GM18502 (cell line): ENCODE results near the gene SYNE2.
"Not testable (repeated sequence)": the region's sequence is repeated elsewhere in the genome, so short reads cannot be mapped to it uniquely, and the experiment has no call there.

Experiments
- ATAC-seq: cut with Tn5 transposase; IDR thresholded peaks from one replicate; pipeline ENCODE4 v1.9.1; 2021; ENCODE audit warnings: mild to moderate bottlenecking; ENCODE audit not compliant: unreplicated experiment, poor library complexity

SYNE2 gene

DNA sequence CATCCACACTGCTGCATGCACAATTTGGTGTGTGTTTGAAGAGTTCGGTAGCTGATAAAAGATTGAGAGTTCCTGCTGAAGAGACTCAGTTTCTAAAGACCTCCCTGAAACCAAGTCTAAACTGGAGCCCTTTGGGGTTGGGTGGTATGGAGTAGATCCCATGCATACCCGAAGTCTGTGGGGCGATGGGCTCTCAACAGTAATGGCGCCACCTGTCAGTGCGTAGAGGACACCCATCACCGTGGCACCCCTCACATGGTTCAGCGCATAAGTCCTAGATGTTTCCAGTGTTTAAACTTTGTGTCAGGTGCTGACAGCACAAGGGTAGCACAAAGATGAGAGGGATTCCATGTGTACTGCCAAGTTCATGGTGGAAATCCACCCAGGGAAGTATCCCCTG is 355.5 kb downstream of the SYNE2 start:
- no peak for ATAC-seq

DNA sequence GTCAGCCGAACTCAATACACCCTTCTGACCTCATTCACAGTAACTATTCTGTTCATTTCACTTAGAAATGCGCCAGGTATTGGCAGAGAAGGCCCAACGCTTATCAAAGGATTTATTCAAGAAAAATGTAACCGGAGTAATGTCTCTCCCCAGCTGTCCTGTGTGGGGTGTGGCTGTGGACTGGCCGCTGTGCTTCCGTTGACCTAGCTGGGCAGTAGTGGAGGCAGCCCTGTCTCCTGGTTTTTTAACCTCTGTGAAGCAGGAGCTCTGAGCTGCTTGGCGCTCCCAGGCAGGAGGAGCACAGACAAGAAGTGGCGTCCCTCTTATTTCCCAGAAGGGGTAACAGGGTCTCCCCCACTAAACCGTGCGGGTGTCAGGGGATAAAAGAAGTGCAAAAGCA is 356.2 kb downstream of the SYNE2 start:
- no peak for ATAC-seq

DNA sequence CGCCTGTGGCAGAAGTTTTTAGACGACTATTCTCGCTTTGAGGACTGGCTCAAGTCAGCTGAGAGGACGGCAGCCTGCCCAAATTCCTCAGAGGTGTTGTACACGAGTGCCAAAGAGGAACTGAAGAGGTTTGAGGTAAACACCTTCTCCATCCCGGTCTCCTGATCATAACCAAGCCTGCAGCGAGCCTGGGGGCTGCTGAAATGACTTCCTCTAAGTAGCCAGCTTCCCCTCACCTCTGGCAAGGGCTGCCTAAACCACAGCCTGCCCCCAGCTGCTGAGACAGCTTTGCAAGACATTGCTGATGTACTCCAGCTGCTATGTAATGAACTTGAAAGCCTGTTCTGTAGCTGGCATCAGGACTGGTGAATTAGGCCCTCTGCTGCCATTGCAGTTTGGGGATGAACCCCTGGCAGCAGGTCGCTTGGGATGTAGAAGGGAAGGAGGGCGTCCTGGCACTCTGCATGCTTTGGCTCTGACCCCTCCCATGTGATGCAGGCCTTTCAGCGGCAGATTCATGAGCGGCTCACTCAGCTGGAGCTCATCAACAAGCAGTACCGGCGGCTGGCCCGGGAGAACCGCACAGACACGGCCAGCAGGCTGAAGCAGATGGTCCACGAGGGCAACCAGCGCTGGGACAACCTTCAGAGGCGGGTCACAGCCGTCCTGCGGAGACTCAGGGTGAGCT is 356.8 kb downstream of the SYNE2 start:
- peak; percentile 85 for ATAC-seq

DNA sequence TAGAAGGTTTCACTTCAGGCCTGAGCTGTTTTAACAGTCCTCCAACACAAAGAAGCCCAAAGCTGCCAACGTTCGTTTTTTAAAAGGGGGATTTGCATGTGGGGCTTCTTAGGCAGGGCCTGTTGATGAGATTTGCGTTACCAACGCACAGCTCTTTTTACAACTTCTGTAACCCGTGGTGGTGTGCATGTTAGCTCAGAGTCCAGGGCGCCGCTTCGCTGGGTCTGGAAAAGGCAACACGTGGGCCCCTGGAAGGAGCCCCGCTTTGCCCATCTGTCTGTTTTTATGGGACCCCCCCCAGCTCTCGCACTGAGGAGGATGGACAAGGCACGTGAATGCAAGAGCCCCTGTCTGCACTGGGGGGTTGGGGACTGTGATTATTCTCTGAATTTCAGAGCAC is 357.4 kb downstream of the SYNE2 start:
- ATAC-seq: no peak

DNA sequence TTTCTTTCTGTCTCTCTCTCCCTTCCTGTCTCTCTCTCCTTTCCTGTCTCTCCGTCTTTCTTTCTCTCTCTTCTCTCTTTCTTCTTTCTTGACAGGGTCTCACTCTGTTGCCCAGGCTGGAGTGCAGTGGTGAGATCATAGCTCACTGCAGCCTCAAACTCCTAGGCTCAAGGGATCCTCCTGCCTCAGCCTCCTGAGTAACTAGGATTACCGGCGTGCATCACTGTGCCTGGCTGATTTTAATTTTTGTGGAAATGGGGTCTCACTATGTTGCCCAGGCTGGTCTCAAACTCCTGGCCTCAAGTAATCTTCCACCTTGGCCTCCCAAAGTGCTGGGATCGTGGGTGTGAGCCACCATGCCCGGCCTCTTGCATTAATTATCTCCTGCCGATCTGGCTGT is 358.1 kb downstream of the SYNE2 start:
- not testable (repeated sequence) for ATAC-seq

DNA sequence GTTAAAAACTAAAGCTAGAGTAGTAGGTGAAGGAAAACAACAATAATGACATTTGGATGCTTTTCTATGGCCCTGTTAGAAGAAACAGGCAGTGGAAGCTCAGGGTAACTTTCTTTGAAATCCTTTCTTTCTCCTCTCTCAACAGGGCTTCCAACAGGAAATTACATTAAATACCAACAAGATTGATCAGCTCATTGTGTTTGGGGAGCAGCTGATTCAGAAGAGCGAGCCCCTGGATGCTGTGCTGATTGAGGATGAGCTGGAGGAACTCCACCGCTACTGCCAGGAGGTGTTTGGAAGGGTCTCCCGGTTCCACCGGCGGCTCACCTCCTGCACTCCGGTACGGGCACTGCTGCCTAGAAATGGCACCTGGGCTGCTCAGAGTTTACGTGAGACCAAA is 359.9 kb downstream of the SYNE2 start:
- ATAC-seq: no peak

DNA sequence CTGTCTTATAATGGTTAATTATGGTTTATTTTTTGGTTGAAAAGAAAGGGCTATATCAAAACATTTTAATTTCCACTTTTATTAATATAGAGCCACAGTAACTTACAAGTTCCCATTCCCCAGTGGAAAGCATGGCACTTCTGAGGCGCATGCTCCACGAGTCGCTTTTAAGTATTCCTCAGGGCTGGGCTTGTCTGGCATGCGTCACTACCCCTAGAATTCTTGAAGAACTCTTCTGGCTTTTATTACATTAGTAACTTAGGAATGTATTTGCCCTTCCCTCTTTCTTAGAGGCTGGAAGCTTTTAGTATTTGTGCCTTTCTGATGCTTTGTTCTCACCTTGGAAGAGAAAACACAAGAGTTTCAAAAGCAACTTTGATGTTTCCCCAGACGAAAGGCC is 360.3 kb downstream of the SYNE2 start:
- ATAC-seq: no peak

DNA sequence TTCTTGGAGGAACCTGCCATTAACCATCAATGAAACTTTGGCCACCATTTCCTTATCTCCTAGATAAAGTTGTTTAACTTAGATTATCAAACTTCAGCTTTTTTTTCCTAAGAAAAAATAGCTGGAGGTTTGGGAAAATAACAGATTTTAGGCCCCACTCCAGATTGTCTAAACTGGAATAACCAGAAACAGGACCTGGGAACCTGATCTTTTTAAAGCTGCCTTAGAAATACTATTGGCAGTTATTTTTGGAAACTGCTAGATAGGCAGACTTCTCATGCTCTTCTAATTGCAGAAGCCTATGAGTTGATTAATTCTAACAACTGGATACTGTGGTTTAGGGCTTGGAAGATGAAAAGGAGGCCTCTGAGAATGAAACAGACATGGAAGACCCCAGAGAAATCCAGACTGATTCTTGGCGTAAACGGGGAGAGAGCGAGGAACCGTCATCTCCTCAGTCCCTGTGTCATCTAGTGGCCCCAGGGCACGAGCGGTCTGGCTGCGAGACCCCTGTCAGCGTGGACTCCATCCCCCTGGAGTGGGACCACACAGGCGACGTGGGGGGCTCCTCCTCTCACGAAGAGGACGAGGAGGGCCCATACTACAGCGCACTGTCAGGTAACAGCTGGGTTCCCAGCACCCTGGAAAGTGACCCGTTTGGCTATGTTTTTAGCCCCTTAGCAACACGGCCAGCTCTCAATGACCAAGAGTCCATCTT is 361.2 kb downstream of the SYNE2 start:
- no peak for ATAC-seq

DNA sequence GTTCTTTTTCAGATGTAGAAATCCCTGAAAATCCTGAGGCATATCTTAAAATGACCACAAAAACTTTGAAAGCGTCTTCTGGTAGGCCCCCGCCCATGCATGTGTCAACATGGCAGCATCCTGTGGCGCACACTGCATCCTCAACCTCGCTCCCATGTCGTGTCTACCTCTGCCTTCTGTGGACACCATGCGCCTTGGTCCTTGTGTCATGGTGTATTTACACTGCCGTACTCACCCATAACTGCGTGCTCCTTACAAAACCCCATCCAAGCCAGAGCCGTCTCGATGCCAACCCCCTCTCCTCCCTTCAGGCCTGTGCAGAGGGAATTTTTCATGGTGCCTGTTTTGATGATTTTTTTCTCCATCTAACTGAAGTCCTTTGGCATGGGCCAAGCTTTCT is 362.5 kb downstream of the SYNE2 start:
- ATAC-seq: no peak

DNA sequence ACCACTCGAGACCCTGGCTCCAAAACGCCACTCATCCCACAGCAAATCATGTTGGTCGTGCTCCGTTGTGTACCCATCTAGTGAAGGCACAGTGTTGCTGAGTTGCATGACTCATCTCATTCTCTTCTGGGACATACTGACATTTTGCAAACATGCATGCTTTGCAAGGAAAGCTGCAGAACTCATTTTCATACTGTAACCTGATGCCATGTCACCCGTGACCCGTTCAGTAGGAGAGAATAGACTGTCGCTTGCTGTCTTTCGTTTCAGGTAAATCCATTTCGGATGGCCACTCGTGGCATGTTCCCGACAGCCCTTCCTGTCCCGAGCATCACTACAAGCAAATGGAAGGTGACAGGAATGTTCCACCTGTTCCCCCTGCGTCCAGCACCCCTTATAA is 363.2 kb downstream of the SYNE2 start:
- ATAC-seq: no peak

DNA sequence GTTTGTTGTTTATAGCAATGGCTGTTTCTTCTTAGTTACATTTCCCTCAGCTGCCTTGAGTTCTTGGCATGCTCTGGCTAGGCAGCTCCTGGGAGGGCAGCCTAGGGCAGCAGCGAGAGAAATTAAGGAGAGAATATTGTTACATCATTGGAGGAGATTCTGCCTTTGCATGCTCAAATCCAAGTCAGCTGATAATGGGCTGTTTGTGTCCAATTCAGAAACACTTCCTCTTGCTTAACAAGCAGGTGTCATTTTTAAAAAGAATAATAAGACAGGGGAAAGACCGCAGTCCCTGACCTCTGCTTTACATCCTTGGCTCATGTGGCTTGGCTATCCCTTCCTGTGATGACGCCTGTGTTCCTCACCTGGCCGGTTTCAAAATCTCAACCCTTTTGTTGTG is 364.5 kb downstream of the SYNE2 start:
- ATAC-seq: peak; percentile 45

DNA sequence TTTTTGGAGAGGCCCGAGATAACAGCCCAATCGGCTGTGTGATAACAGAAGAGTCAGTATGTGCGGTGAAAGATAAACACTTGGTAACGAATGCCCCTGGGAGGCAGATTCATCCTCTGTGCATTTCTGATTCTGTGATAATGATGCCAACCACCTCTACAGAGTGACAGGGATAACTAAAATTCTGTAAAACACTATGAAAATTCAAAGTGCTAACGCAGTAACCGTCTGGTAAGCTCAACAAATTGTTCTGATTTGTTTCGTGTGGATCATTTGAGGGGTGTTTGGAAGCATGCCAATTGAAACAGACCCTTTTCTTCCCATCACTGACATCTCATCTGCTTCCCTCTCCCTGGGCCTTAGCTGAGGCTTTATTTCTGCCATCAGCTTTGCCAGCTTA is 365.0 kb downstream of the SYNE2 start:
- ATAC-seq: peak; percentile 34

DNA sequence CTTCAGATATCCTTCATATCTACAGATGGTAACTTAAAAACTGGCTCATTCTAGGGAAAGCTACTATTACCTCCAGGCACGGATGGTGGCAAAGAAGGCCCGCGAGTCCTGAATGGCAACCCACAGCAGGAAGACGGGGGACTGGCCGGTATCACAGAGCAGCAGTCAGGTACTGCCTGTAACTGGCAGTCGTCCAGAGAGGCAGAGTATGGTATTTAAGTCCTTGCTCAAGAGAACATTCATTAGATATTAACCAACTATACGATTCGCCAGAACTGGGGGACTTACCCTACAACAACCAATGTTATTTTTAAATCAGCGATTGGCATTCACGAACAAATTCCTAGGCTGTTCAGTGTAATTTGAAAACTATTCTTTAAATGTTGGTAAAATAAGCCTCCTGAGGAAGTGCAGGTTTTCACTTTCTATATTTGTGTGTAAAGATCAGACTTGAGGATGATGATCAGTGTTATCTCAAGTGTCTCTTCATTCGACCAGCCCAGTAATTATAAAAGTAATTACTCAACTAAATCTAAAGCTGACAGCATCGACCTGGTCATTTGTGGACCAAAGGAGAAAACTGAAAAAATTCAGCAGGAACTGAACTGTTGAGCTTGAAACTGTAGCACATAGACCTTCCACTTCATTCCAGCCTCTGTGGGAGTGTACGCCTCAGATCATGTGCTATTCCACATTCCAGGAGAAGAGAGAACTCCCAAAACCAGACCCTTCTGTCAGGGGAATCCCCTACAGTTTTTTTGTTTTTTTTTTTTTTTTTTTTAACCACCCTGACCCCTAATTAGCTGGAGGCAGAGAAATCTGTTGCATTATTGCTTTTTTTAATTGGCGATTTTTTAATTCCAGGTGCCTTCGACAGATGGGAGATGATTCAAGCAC is 365.8 kb downstream of the SYNE2 start:
- peak; percentile 56 for ATAC-seq

DNA sequence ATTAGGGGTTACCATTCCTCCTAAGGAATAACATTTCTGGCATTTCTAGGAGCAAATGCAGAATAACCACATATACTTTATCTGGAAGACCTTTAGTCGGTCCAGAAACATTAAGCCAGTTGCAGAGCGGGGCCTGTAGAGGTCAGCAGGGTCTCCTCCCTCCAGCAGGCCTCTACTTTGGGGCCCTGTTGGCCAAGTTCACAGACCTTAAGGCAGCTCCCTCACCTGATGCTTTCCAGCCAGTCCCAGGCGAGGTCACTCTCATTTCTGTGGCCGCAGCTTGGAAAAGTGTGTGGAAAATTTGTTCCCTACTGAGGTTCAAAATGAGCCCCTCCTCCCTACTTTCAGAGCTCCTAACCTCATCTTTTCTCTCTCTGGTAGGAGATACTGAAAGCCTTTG is 367.3 kb downstream of the SYNE2 start:
- no peak for ATAC-seq

DNA sequence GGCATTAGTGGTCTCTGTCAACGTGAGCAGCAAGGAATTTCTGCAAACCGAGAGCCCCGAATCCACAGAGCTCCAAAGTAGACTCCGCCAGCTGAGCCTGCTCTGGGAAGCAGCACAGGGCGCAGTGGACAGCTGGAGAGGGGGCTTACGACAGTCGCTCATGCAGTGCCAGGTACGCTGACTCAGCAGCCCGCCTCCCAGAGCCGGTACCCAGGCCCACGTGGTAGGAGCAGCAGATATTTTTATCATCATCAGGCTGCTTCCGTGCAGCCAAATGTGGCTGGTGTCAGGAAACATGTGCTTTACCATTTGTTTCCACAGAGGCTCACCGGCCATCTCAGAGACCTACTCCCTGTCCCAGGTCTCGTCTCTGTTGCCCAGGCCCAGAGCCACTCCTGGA is 367.7 kb downstream of the SYNE2 start:
- ATAC-seq: no peak

DNA sequence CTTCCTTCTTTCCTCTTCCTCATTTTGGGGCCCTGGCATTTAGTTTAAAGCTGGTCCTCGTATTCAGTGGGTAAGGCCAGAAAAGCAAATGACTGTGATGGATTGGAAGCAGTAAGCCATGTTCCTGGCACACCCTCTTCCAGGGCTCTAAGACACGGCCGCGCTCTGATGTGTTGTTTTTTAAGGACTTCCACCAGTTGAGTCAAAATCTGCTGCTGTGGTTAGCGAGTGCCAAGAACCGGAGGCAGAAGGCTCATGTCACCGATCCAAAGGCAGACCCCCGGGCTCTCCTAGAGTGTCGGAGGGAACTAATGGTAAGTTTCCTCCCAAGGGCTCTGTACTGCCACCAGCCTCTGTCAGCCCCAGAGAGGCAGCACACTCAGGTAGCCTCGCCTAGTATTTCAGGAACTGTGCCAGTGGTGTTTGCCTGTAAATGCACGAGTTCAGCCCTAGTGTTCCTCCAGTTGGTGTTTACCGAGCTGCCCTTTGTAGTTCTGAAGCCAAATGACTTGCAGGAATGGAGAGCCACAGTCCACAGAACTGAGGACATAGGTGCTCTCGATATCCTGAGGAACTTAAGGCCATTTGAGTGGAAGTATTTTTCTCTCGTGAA is 368.7 kb downstream of the SYNE2 start:
- ATAC-seq: no peak

DNA sequence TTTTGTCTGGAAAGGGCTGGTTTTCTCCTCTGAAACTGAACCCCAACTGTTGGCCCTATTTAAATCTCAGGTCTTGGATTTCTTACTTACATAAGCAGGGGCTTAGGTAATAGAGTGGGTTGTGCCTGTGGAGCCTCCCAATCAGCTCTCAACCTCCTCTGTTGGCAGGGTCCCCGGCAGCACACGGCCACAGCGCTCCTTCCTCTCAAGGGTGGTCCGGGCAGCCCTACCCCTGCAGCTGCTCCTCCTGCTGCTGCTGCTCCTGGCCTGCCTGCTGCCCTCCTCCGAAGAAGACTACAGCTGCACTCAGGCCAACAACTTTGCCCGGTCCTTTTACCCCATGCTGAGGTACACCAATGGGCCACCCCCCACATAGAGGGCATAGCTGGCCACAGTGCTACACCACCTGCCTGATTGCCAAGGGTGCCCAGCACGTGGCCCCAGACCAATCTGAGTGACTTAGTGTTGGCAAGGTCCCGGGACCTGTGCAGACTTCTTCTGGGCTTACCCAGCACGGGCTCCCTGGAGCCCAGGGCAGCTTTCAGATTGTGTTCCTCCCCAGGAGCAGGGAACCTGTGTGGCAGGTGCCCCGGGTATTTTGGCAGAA is 372.4 kb downstream of the SYNE2 start:
- ATAC-seq: no peak

DNA sequence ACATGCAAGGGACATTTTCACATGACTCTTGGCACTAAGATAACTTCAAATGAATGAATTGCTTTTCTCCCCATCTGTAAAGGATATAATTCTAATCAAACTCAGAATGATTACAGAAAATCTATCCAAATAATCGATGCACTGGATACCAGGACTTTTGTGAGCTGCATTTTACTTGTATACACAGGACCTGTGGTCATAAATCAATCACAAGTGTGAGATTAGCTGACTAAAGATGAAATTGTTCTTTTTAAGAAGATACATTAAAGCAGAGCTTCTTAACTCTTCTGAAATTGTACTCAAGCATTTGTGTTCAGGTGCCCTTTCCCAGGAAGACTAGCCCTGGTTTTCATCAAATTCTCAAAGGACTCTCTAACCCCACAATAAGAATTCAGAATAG is 375.1 kb downstream of the SYNE2 start:
- no peak for ATAC-seq

DNA sequence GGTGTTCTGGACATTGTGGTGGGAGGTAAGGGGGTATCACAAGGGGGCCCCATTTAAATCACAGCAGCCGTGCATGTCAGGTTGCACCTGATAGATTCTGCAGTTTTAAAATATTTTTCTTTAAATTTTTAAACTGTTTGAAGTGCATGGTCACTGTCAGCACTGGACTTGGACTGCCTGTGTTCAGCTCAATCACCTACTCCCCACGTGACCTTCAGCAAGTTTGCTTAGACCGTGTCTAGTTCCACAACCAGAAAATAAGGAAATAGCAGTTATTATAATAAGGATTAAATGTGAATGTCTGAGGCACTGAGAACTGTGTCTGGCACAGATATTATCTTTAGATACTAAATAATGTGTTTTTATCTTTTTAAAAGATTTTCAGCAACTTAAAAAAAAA is 376.7 kb downstream of the SYNE2 start:
- no peak for ATAC-seq

DNA sequence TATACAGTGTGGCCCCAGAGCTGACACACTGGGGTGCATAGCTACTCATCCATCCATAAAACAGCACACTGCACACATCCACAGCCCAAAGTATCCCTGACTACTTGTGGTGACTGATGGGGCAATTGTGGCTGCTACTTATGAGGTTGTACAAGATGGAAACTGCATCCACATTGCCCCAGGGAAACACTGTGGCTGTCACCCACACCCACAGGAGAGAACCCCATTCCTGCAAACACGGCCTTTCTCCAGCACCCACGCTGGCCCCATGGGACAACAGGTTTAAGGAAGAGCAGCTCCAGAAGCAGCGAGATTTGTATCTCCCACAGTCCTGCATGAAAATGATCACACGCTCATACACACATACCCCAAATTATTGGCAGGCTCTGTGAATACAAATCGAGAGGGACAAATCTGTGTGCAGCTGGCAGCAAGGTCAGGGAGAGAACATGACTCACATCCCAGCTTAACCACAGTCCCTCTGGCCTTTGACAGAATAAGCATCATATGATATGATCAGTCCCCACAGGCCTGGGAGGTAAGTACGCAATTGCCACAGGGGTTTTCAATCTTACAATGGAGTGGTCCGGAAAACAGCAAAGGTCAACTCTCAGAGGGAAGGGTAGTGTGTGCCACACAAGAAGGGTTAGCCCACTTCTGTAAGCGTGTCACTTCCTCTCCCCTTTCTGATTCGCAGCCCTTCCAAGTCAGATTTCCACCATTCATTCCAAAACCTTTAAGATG is 379.5 kb downstream of the SYNE2 start:
- peak; percentile 42 for ATAC-seq
